DMS 273 (cell line): ENCODE measurements around the gene PRPF38B.
"Not testable (repeated sequence)": the region's sequence is repeated elsewhere in the genome, so short reads cannot be mapped to it uniquely, and the experiment has no call there.

Source experiments
- DNase-seq: peaks from one replicate; lab custom pipeline; 2025; ENCODE audit not compliant: unreplicated experiment; lab: John Stamatoyannopoulos, UW

The PRPF38B gene

GRCh38 chr1:108691942-108692723 lies at the start of gene PRPF38B:
Gene PRPF38B (plus strand): TSS chr1:108692310. CDS start chr1:108692592, 282 bp downstream.
- peak; percentile 96 for DNase-seq

DNA sequence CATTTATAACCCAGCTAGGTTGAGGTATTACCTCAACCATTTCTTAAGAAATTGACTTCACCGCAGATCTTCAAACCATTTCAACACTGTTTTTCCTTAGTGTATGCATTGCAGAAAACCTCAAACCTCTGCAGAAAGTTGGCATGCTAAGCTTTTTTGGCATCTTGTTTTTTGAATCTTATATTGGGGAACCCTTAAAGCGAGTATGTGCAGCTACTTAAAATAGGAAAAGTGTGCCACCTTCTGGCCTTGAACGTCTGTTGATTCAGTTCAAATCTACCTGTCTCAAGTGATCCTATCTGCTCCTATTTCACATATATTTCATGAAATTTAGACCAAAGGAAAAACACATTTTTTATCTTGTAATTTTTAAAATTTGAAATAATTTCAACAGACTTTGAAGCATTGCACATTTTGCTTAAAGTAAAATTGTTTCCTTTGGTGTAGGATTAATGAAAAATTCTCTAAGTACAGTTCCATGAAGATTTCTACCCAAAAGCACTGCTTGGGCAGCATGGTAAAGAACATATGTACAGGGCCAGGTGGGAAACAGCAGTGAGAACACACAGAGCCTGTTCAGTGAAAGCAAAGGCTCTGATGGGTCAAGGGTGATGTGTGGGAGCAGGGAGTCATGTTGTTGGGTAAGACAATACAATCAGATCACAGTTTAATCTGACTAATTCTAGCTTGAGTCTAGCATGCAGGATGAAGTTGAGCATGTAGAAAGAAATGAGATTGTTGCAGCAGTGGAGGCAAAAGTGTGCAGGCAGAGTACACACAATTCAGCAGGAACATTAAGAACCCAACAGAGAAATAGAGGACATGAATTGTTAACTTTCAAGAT lies 48.4 kb upstream of the PRPF38B start:
- peak; percentile 78 for DNase-seq

GRCh38 chr1:108644984-108645383 lies 47.1 kb upstream of the PRPF38B start:
- no peak for DNase-seq

DNA sequence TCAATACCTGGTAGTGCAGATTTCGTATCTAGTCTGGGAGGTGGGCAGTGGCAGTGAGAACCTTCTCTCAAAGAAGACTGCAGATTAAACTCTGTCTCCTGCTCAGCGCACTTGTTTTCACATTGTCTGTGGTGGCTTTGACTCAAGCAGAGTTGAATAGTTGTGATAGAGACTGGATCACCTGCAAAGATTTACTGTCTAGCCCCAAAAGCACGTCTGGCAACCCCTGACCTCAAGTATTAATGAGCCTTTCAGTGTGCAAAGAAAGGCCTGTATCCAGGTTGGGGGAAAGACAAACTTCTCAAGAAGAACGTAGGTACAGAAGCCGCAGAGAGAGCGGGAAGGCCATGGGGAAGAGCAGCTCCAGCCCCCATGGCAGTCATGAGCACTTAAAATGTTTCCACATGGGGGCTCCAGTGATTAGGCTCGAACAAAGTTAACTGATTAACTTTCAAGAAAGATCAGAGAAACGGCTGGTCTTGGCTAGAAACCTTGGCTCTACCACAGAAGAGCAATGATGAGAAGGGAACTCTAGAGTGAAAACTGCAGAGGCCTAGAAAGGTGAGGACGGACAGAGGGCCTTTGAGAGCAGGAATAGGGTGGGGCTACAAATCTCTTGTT lies 46.4 kb upstream of the PRPF38B start:
- peak; percentile 33 for DNase-seq

GRCh38 chr1:108646265-108646647 lies 45.9 kb upstream of the PRPF38B start:
- no peak for DNase-seq

GRCh38 chr1:108646648-108647269 lies 45.4 kb upstream of the PRPF38B start:
- DNase-seq, result no peak

DNA sequence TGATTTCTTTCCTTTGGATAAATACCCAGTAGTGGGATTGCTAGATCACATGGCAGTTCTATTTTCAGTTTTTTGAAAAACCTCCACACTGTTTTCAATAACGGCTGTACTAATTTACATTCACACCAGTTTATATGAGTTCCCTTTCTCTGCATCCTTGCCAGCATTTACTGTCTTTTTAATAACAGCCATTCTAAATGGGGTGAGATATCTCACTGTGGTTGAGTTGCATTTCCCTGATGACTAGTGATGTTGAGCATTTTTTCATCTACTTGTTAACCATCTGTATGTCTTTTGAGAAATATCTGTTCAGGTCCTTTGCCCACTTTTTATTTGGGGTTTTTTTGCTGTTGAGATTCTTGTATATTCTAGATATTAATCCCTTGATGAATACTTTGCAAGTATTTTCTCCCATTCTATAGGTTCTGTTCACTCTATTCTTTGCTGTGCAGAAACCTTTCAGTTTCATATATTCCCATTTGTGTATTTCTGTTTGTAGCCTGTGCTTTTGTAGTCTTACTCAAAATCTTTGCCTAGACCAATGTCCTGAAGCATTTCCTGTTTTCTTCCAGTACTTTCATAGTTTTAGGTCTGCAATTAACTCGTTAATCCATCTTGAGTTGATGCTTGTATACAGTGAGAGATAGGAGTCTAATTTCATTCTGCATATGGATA lies 38.5 kb upstream of the PRPF38B start:
- no peak for DNase-seq

GRCh38 chr1:108657356-108658080 lies 34.6 kb upstream of the PRPF38B start:
- DNase-seq, result no peak

- DNase-seq, result peak; percentile 89
Observed at GRCh38 chr1:108661030-108661609, 31.0 kb upstream of the PRPF38B start, which contains the start of gene HENMT1. Gene HENMT1 (minus strand): TSS chr1:108661093. CDS start chr1:108659884, 1,209 bp downstream.

- DNase-seq, result peak; percentile 78
Observed at GRCh38 chr1:108663074-108663473, 29.0 kb upstream of the PRPF38B start.

GRCh38 chr1:108664481-108664880 lies 27.6 kb upstream of the PRPF38B start:
- DNase-seq, result no peak

DNA sequence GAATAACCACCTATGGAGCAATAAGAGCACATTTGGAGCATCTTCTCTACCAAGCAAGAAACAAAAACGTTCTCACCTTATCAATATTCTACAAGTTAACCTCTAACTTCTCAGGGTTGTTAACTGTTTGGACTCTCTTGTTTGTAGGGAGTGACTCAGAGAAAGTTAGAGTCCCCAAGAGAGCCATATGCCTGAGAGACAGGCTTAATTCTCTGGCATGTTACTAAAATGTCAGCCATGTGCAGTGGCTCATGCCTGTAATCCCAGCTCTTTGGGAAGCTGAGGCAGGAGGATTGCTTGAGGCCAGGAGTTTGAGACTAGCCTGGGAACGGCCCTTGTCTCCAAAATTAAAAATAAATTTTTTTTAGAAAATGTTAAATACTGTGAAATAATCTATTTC lies 27.0 kb upstream of the PRPF38B start:
- DNase-seq, result no peak

GRCh38 chr1:108665771-108666170 lies 26.3 kb upstream of the PRPF38B start:
- no peak for DNase-seq

- DNase-seq, result not testable (repeated sequence)
Observed at GRCh38 chr1:108667422-108667821, 24.7 kb upstream of the PRPF38B start.

DNA sequence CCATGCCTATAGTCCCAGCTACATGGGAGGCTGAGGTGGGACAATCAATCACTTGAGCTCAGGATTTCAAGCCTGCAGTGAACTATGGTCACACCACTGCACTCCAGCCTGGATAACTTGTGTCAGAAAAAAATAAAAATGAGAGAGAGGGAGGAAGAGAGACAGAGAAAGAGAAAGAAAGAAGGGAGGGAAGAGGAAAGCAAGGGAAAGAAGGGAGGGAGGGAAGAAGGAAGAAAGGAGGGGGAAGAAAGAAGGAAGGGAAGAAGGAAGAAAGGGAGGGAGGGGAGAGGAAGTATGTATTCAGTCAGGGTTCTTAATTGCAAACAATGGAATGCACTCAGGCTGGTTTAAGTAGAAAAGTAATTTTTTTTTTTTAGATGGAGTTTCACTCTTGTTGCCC lies 23.3 kb upstream of the PRPF38B start:
- DNase-seq, result no peak

DNA sequence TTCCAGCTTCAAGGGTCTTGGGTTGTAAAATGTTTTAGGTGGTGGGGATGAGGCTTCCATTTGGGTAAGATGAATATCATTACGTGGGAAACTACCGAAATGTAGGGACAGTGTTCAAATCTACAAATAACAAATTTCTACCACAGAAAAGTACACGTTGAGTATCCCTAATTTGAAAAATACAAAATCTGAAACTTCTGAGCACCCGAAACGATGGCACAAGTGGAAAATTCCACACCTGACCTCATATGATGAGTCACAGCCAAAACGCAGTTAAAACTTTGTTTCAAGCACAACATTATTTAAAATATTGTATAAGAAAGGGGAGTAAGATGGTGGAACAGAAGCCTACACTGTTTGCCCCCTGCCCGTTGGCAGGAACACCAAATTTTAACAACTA lies 22.4 kb upstream of the PRPF38B start:
- no peak for DNase-seq

DNA sequence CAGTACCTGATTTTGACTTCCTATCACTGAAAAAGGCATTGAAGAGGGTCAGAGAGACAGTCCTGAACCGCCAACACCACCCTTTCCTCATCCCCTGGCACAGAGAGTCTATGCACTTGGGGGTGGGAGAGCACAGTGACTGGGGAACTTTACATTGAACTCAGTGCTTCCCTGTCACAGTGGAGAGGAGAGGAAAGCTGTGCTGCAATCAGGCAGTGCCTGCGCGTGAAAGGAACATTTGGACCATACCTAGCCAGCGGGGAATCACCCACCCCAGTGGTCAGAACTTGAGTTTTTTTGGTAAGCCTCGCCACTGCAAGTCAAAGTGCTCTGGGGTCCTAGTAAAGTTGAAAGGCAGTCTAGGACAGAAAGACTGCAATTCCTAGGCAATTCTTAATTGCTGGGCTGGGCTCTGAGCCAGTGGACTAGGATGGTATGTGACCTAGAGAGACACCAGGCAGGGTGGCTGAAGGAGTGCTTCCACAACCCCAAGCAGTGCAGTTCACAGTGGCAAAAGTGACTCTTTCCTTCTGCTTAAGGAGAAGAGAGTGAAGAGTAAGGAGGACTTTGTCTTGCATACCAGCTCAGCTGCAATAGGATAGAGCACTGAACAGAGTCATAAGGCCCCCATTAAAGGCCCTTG lies 21.9 kb upstream of the PRPF38B start:
- DNase-seq, result no peak

- no peak for DNase-seq
Observed at GRCh38 chr1:108671143-108671542, 21.0 kb upstream of the PRPF38B start.

GRCh38 chr1:108678706-108679105 lies 13.4 kb upstream of the PRPF38B start:
- no peak for DNase-seq
